CD8-positive, alpha-beta memory T cell (primary cell): Measurements from ENCODE around the gene CCDC178. TPM values are rescaled to one million over a fixed set of nuclear protein-coding genes. Genes with fewer than 3 reads are reported as not detected.
A peak's percentile ranks its signal among the peaks of the same experiment; 100 is the strongest.

Experiments
- CTCF ChIA-PET: fragments of 350-600 bp; sonication (Branson Sonifier 250); formaldehyde crosslinking; loops from one replicate; lab custom pipeline; 2021; ENCODE audit warnings: antibody characterized with exemption; lab: Charles Lee
- POLR2A ChIA-PET: fragments of 350-600 bp; sonication (Branson Sonifier 250); formaldehyde crosslinking; loops from one replicate; lab custom pipeline; 2021; ENCODE audit warnings: antibody characterized with exemption; lab: Charles Lee
- DNase-seq, 5 donors: peaks; one replicate each; pipeline versions ENCODE4 v3.0.0 to v3.0.0-alpha.2; 2020 to 2022; ENCODE audit warnings: mixed read lengths in 1 of 5
- H3K27ac ChIP-seq: one replicate; pipeline ENCODE4 v1.7.0; 2013; ENCODE audit warnings: low read depth, mild to moderate bottlenecking, low read length, moderate library complexity
- H3K27me3 ChIP-seq: 2 replicates; pipeline ENCODE4 v1.7.0; 2013; ENCODE audit warnings: low read length, mild to moderate bottlenecking; ENCODE audit not compliant: insufficient read depth, poor library complexity, severe bottlenecking
- H3K36me3 ChIP-seq: 2 replicates; pipeline ENCODE4 v1.7.0; 2013; ENCODE audit warnings: mild to moderate bottlenecking, low read length, moderate library complexity; ENCODE audit not compliant: insufficient read depth
- H3K4me1 ChIP-seq: 2 replicates; pipeline ENCODE4 v1.7.0; 2013; ENCODE audit warnings: mild to moderate bottlenecking, low read length, moderate library complexity; ENCODE audit not compliant: insufficient read depth
- H3K4me3 ChIP-seq: 2 replicates; pipeline ENCODE4 v1.7.0; 2013; ENCODE audit warnings: mild to moderate bottlenecking, low read length
- H3K9me3 ChIP-seq: 2 replicates; pipeline ENCODE4 v1.7.0; 2013; ENCODE audit warnings: mild to moderate bottlenecking, low read length
- H3K27ac Mint-ChIP-seq, 8 donors: one replicate each; pipeline ENCODE4 v1.8.0; 2020 to 2021; ENCODE audit warnings: mixed read lengths in 8 of 8, mild to moderate bottlenecking in 6 of 8, inconsistent platforms in 3 of 8, moderate library complexity in 3 of 8
- H3K27me3 Mint-ChIP-seq, 2 donors: one replicate each; pipeline ENCODE4 v1.8.0; 2020 to 2021; ENCODE audit warnings: mixed read lengths in 2 of 2, mild to moderate bottlenecking in 1 of 2, moderate library complexity in 1 of 2
- H3K36me3 Mint-ChIP-seq, 3 donors: one replicate each; pipeline ENCODE4 v1.8.0; 2020 to 2021; ENCODE audit warnings: mixed read lengths in 3 of 3, inconsistent platforms in 1 of 3, mild to moderate bottlenecking in 1 of 3
- H3K4me1 Mint-ChIP-seq, 3 donors: one replicate each; pipeline ENCODE4 v1.8.0; 2020 to 2021; ENCODE audit warnings: mixed read lengths in 3 of 3, inconsistent platforms in 1 of 3, mild to moderate bottlenecking in 1 of 3
- H3K4me3 Mint-ChIP-seq, 7 donors: one replicate each; pipeline ENCODE4 v1.8.0; 2020 to 2021; ENCODE audit warnings: mixed read lengths in 7 of 7, mild to moderate bottlenecking in 6 of 7, moderate library complexity in 4 of 7, inconsistent platforms in 2 of 7
- H3K9me3 Mint-ChIP-seq, 5 donors: one replicate each; pipeline ENCODE4 v1.8.0; 2020 to 2022; ENCODE audit warnings: mixed read lengths in 5 of 5, mild to moderate bottlenecking in 3 of 5, moderate library complexity in 2 of 5, inconsistent platforms in 1 of 5
- polyA plus RNA-seq: library from polyadenylated mRNA; unstranded; fragments of 300-500 nt; fragmentation: Illumina TruSeq; gene quantifications from one replicate; pipeline ENCODE4 v1.2.3, GENCODE V29; 2021
- total RNA-seq, 2 experiments: library from RNA; stranded (reverse); gene quantifications; one replicate each; pipeline ENCODE4 v1.2.3, GENCODE V29; 2021

The CCDC178 gene
- total and polyA plus RNA-seq, 3 experiments from 2014 or later: not detected

DNA sequence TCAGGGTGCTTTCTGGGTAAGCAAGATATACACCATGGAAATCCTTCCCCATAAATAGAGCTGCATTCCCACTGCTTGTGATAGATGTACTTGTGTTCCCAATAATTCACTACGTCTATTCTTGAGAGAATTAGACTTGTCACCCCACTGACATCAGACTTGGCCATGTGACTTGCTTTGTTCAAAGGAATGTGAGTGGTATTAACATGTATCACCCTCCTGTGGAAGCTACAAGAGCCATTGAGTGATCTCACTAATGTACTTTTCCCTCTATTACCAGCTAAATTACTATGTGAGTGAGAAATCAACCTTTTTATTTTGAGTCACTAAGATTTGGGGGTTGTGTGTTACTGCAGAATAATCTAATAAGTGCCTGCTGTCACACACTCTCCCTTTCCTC is 176.0 kb downstream of the CCDC178 start:
- H3K27me3 Mint-ChIP-seq: no peaks in the 10 kb centered on the region
- CTCF ChIA-PET: no interaction called here
- H3K36me3 ChIP-seq: no peaks in the 10 kb centered on the region
- DNase-seq: no peak
- no peak overlapping the region for H3K27ac Mint-ChIP-seq
- H3K36me3 Mint-ChIP-seq: no peaks in the 10 kb centered on the region
- no peak overlapping the region for H3K27ac ChIP-seq
- H3K4me1 ChIP-seq: no peaks in the 10 kb centered on the region
- peaks cover 0 to 7% (median 6%) of the 10 kb centered on the region in 5 donors for H3K9me3 Mint-ChIP-seq
- H3K9me3 ChIP-seq: no peaks in the 10 kb centered on the region
- no peaks in the 10 kb centered on the region for H3K4me1 Mint-ChIP-seq
- POLR2A ChIA-PET: no interaction called here
- no peak overlapping the region for H3K4me3 ChIP-seq
- no peaks in the 10 kb centered on the region for H3K27me3 ChIP-seq
- no peak overlapping the region for H3K4me3 Mint-ChIP-seq

DNA sequence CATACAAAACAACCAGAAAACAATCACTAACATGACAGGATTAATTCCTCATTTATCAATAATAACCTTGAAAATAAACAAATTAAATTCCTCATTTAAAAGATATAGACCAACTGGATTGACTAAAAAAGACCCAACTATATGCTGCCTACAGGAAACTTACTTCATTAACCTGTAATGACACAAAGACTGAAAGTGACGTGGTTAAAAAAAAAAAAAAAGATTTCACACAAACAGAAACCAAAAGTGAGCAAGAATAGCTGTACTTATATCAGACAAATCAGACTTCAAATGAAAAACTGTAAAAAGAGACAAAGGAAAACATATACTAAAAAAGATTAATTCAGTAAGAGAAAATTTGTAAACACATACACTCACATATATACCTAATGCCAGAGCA is 201.2 kb downstream of the CCDC178 start:
- H3K9me3 Mint-ChIP-seq: peaks cover 3 to 27% (median 19%) of the 10 kb centered on the region in 5 donors
- H3K9me3 ChIP-seq: no peaks in the 10 kb centered on the region
- H3K36me3 ChIP-seq: no peaks in the 10 kb centered on the region
- H3K4me1 ChIP-seq: no peaks in the 10 kb centered on the region
- no peak overlapping the region for H3K4me3 ChIP-seq
- ChIA-PET POLR2A (no interaction called here), CTCF (no interaction called here)
- H3K36me3 Mint-ChIP-seq: no peaks in the 10 kb centered on the region
- no peaks in the 10 kb centered on the region for H3K27me3 ChIP-seq
- H3K27ac Mint-ChIP-seq: no peak overlapping the region
- no peak overlapping the region for H3K27ac ChIP-seq
- no peak for DNase-seq
- no peak overlapping the region for H3K4me3 Mint-ChIP-seq
- H3K4me1 Mint-ChIP-seq: no peaks in the 10 kb centered on the region
- H3K27me3 Mint-ChIP-seq: no peaks in the 10 kb centered on the region

DNA sequence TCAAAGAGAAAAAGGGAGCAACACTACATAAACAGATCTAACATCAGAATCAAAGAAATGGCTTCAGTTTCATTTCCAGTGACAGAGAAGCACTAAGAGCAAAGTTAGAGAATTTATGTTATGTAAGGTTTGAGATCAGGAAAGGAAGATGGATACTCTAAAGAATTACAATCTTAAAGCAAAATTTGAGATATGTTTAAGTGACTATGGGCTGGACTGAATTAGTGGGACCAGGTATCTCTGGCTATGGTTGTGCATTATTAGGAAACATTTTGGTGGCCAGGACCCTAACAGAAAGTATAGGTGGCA is 208.2 kb downstream of the CCDC178 start:
- ChIA-PET POLR2A (no interaction called here), CTCF (no interaction called here)
- no peak for DNase-seq
- H3K4me1 ChIP-seq: no peaks in the 10 kb centered on the region
- H3K9me3 ChIP-seq: no peaks in the 10 kb centered on the region
- H3K4me3 Mint-ChIP-seq: no peak overlapping the region
- no peak overlapping the region for H3K27ac Mint-ChIP-seq
- no peak overlapping the region for H3K27ac ChIP-seq
- H3K27me3 Mint-ChIP-seq: no peaks in the 10 kb centered on the region
- H3K27me3 ChIP-seq: no peaks in the 10 kb centered on the region
- peaks cover 0 to 7% (median 5%) of the 10 kb centered on the region in 5 donors for H3K9me3 Mint-ChIP-seq
- H3K36me3 Mint-ChIP-seq: no peaks in the 10 kb centered on the region
- no peaks in the 10 kb centered on the region for H3K4me1 Mint-ChIP-seq
- no peak overlapping the region for H3K4me3 ChIP-seq
- H3K36me3 ChIP-seq: no peaks in the 10 kb centered on the region

DNA sequence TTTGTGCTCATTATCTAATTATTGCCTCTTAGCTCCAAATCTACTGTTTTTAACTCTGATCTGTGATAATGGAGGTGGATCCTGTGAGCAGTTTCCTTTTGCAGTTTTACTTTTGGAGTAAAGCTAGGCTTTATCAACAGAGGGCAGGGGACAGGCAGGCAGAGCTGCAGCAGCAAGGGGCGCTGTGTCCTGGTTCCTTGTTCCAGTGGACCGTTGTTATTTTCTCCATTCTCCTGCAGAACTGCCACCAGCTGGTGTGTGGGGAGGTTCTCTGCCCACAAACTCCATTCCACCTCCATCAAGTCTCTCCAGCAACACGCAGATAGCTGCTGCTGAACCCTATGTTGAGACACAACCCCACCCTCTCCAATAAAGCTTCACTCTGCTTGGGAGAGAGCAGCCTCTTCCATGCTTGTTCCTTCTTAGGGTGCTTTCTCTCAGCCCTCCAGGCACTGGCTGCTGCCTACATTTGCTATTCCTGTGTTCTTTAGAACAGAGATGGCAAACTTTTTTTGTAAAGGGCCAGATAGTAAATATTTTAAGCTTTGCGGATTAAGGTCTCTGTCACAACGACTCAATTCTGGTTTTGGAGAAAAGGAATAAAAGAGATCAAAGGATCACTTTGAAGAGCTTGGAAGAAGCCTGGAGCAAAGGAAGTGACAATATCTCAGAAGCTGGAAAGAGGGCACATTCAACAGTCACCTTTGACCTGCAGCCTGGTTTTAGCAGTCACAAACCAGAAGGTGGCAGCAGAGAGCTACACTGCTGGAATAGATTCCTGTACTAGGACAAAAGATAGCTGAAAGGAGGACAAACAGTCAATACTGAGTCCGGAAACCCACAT is 208.8 kb downstream of the CCDC178 start:
- no peaks in the 10 kb centered on the region for H3K36me3 Mint-ChIP-seq
- peaks cover 0 to 7% (median 4%) of the 10 kb centered on the region in 5 donors for H3K9me3 Mint-ChIP-seq
- Histone ChIP-seq H3K4me3 (no peak overlapping the region), H3K27ac (no peak overlapping the region), H3K4me1 (no peaks in the 10 kb centered on the region), H3K27me3 (no peaks in the 10 kb centered on the region), H3K9me3 (no peaks in the 10 kb centered on the region), H3K36me3 (no peaks in the 10 kb centered on the region)
- CTCF ChIA-PET: no interaction called here
- H3K27ac Mint-ChIP-seq: no peak overlapping the region
- H3K4me3 Mint-ChIP-seq: no peak overlapping the region
- no peaks in the 10 kb centered on the region for H3K4me1 Mint-ChIP-seq
- POLR2A ChIA-PET: no interaction called here
- H3K27me3 Mint-ChIP-seq: no peaks in the 10 kb centered on the region
- DNase-seq: peak in 2 of 5 donors; percentile 18 to 42

DNA sequence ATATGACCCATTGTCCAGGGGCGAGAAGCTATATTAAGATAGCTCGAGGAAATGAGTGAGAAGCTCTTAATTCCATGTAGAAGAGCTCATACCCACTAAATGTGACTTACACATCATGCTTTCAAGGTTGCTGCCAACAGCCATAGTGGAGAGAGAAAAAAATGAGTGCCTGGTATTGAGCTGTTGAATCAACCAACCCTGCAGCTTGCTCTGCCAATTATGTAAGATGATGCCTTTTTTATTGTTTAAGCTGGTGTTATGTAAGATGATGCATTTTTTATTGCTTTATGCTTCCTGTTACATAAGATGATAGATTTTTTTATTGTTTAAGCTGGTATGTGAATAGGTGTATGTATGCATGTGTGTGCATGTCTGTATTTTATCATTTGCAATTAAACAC is 228.2 kb downstream of the CCDC178 start:
- CTCF ChIA-PET: no interaction called here
- Histone ChIP-seq H3K36me3 (no peaks in the 10 kb centered on the region), H3K27me3 (no peaks in the 10 kb centered on the region), H3K4me1 (no peaks in the 10 kb centered on the region), H3K9me3 (no peaks in the 10 kb centered on the region), H3K4me3 (no peak overlapping the region), H3K27ac (no peak overlapping the region)
- Mint-ChIP-seq H3K36me3 (no peaks in the 10 kb centered on the region), H3K27ac (no peak overlapping the region), H3K4me1 (no peaks in the 10 kb centered on the region), H3K4me3 (no peak overlapping the region), H3K9me3 (peaks cover 3 to 5% (median 3%) of the 10 kb centered on the region in 5 donors), H3K27me3 (no peaks in the 10 kb centered on the region)
- POLR2A ChIA-PET: no interaction called here
- DNase-seq: no peak

DNA sequence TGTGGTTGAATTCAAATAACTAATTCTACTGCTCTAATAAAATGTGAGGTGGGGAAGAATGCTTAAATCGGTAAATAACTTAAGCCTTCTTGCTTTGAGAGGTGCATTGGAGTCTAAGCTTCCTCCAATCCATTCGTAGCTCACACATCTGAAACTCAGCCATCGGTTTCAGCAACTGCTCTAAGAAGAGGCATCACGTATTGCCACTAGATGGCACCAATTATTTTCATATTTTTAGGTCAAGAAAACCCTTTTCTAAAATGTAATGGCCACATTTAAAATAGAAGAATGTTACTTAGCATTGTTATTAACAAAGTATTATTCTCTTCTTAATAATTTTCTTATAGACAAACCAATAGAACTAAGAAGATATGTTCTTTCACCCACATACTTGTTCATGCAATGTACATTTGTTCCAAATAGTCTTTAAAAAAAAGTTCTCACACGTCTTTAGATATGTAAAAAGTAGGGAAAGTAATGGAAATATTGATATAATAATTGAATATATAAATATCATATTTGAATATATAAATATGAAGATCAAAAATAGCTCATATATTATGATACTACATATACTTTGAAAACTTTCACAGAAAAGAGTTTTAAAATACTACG is 229.8 kb downstream of the CCDC178 start:
- no peak overlapping the region for H3K27ac Mint-ChIP-seq
- no peaks in the 10 kb centered on the region for H3K36me3 Mint-ChIP-seq
- H3K27me3 Mint-ChIP-seq: no peaks in the 10 kb centered on the region
- H3K36me3 ChIP-seq: no peaks in the 10 kb centered on the region
- DNase-seq: no peak
- ChIA-PET CTCF (no interaction called here), POLR2A (no interaction called here)
- no peaks in the 10 kb centered on the region for H3K9me3 ChIP-seq
- no peaks in the 10 kb centered on the region for H3K4me1 ChIP-seq
- H3K9me3 Mint-ChIP-seq: peaks cover 0 to 7% (median 3%) of the 10 kb centered on the region in 5 donors
- no peak overlapping the region for H3K4me3 ChIP-seq
- H3K4me3 Mint-ChIP-seq: no peak overlapping the region
- H3K4me1 Mint-ChIP-seq: no peaks in the 10 kb centered on the region
- H3K27ac ChIP-seq: no peak overlapping the region
- H3K27me3 ChIP-seq: no peaks in the 10 kb centered on the region

DNA sequence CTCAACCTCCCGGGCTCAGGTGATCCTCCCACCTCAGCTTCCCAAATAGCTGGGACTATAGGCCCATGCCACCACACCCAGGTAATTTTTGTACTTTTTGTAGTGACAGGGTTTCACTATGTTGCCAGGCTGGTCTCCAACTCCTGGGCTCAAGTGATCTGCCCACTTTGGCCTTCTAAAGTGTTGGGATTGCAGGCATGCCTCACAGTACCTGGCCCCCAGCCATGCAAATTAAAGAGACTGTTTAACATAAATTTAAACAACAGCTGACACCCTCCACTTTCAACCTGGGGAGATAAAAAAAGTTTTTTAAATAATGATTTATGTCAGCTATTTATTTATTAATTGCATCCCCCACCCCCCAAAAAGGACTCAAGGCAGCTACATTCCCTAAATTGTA is 234.7 kb downstream of the CCDC178 start:
- Histone ChIP-seq H3K4me3 (no peak overlapping the region), H3K36me3 (no peaks in the 10 kb centered on the region), H3K27ac (no peak overlapping the region), H3K27me3 (no peaks in the 10 kb centered on the region), H3K4me1 (no peaks in the 10 kb centered on the region), H3K9me3 (no peaks in the 10 kb centered on the region)
- no peak overlapping the region for H3K27ac Mint-ChIP-seq
- H3K27me3 Mint-ChIP-seq: no peaks in the 10 kb centered on the region
- peaks cover 0 to 2% (median 0%) of the 10 kb centered on the region in 3 donors for H3K36me3 Mint-ChIP-seq
- POLR2A ChIA-PET: no interaction called here
- CTCF ChIA-PET: no interaction called here
- no peaks in the 10 kb centered on the region for H3K4me1 Mint-ChIP-seq
- no peak overlapping the region for H3K4me3 Mint-ChIP-seq
- DNase-seq: no peak
- H3K9me3 Mint-ChIP-seq: peaks cover 1 to 15% (median 4%) of the 10 kb centered on the region in 5 donors

DNA sequence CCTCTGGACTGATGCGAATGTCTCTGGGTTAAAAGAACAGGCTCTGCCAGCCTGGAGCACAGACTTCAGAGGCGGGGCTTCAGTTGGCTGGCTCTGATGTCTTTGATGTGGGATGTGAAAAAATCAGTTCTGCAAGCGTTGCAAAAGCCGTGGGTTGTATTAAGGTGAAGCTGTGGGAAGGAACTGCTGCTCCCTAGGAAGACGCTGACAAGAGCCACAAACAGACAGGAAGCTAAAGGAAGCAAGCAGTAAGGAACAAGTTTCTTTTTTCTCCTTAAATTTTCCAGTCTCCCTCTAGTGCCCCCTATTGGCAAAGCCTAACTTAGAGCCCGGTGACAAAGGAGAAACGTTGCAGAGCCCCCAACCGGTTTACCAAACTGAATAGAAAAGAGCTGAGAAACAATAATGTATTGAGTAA is 239.0 kb downstream of the CCDC178 start:
- Histone ChIP-seq H3K4me1 (no peaks in the 10 kb centered on the region), H3K36me3 (no peaks in the 10 kb centered on the region), H3K4me3 (no peak overlapping the region), H3K27me3 (no peaks in the 10 kb centered on the region), H3K9me3 (no peaks in the 10 kb centered on the region), H3K27ac (no peak overlapping the region)
- Mint-ChIP-seq H3K4me3 (no peak overlapping the region), H3K27me3 (no peaks in the 10 kb centered on the region), H3K27ac (no peak overlapping the region), H3K9me3 (peaks cover 4 to 19% (median 7%) of the 10 kb centered on the region in 5 donors), H3K4me1 (no peaks in the 10 kb centered on the region), H3K36me3 (peaks cover 0 to 2% (median 0%) of the 10 kb centered on the region in 3 donors)
- CTCF ChIA-PET: no interaction called here
- DNase-seq: no peak
- POLR2A ChIA-PET: no interaction called here
